Fibroblast of skin of scalp (primary cell): ENCODE measurements around the gene CAPN1.
"Not testable (repeated sequence)": the region's sequence is repeated elsewhere in the genome, so short reads cannot be mapped to it uniquely, and the experiment has no call there.

ENCODE experiments used
- DNase-seq: peaks from one replicate; pipeline ENCODE4 v3.0.0-alpha.2; 2013

CAPN1 gene

GRCh38 chr11:65160643-65161042 is 21.1 kb upstream of the CAPN1 start:
- no peak for DNase-seq

DNA sequence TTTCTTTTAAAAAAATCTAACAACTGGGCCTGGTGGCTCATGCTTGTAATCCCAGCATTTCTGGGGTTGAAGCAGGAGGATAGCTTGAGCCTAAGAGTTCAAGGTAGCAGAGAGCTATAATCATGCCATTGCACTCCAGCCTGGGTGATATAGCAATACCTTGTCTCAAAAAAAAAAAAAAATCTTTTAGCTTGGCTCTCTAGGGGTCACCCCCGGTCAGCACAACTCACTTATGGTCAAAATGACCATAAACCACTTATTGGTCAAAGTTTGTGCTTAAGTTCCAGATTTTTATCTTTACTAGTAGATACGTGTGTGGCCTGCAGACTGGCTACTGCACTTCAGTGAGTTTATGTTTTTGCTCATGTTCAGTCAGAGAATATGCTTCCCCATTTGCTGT is 18.0 kb upstream of the CAPN1 start:
- DNase-seq: no peak

DNA sequence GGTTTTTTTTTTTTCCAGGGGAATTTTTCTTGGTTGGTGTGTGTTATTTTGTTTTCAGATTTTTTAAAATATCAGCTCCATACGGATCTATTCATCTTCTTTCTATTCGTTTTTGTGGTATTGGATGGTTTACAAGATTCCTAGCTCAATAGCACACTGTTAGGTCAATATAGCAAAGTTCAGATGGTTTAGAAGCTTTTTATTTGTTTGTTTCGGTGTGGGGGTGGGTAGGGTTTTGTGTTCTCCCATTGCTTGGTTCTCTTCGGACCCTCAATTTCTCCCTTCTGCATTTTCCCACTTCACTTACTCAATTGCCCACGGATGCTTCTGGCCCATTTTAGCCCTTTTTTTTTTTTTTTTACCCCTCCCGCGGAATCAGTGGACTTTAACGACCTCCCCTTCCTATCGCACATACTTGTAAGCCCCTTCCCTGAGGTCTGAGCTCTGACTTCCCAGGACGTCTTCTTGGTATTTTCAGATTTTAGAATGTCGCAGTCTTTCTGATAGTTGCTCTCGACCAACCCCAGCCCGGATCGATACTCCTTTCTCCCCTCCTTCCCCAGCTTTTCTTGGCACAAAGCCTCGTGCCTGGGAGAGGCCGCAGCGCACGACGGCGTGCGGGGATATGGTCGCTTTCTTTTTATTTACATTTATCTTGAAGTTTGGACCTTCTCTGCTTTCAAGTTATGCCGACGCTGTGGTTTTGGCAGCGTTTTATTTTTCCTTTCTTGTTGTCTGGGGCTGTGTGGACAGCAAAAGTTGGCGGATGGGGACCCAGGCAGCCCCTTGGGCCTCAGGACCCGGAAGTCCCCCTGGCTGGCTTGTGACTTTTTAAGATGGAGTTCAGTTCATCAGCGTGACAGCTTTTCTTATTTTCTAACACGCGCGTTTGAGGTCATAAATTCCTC is 16.1 kb upstream of the CAPN1 start:
- DNase-seq: no peak

DNA sequence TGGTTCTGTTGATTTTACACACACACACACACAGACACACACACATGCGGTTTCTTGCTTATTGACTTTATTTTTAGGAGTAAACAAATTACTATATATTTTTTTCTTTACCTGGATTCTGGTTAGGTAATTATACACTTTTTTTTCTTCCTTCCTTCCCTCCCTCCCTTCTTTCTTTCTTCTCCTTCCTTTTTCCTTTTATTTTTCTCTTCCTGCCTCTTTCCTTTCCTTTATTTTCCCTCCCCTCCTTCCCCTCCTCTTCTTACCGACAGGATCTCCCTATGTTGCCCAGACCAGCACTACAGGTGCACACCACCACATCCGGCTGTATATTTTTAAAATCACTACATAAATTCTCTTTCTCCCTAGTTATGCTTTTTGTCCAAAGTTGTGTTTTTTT is 14.8 kb upstream of the CAPN1 start:
- DNase-seq: no peak

GRCh38 chr11:65167656-65168055 is 14.1 kb upstream of the CAPN1 start:
- DNase-seq: no peak

DNA sequence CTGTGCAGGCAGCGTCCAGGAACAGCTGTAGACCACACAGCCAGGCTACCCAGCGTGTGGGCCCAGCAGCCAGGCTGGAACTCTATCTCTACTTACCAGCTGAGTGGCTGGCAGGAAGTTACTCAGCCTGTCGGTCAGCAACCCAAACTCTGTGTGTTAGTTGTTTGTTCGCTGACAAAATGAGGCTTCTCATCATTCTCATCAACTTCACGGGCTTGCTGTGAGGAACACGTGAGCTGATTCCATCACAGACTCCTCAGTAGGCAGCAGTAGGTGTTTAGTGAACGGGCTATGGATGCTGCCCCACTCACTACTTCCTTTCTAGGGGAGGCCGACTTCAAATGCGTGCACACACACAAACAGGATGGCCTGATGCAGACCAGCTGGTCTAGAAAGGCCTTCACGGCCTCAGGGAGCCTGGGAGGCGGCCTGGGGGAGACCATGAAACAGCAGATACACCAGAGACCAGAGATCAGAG is 12.5 kb upstream of the CAPN1 start:
- peak; percentile 38 for DNase-seq

- no peak for DNase-seq
These were observed 11.6 kb upstream of the CAPN1 start, which contains the start of gene SPDYC for GRCh38 chr11:65170058-65170534. TSS of gene SPDYC (plus strand) at chr11:65170233. CDS start at chr11:65171358, 1,125 bp downstream.

DNA sequence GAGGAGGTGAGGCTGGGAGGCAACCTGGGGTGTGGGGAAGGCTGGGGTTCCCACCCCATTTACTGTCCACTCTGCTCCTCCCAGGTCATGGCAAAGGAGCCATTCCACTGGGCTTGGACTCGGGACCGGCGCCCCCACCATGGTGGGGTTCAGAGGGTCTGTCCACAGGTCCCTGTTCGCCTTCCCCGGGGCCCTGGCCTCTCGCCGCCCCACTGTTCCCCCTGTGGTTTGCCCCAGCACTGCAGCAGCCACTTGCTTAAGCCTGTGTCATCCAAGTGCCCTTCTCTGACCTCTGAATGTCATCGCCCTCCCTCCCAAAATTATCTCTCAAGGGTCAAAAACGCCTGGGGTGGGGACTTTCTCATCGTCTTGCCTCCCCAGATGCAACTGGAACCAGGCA is 9.1 kb upstream of the CAPN1 start:
- no peak for DNase-seq

GRCh38 chr11:65174571-65175010 is 7.1 kb upstream of the CAPN1 start:
- not testable (repeated sequence) for DNase-seq

DNA sequence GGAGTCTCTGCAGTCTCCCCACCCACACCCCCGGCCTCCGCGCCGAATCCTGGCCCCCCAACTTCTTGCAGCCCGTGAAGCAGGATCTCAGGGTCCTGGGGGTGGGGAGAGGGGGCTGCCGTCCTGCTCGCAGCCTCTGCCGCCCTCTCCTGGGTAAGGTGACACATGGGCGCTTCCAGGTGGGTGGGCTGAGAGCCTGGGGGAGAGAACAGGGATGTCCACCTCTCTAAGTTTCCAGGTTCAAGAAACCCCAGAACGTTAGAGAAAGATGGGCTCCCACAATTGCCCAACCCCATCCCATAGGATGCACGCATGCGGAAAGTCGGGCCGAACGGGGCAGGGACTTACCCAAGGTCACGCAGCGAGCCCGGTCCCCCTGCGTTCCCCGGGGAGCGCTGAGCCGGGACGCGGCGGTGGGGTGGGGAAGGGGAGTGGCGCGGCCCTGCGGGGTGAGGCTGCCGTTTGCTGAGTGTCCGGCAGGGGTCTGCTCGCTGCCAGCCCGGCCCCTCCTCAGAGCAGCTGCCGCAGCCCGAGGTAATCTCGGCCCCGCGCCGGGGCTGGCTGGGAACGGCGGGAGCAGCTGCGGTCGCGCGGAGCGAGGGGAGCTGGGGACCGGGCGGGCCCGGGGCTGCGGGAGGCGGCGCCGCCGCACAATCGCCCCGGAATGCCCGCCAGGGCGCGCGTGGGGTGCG is 705 bp upstream of the CAPN1 start:
- DNase-seq: peak; percentile 65

DNA sequence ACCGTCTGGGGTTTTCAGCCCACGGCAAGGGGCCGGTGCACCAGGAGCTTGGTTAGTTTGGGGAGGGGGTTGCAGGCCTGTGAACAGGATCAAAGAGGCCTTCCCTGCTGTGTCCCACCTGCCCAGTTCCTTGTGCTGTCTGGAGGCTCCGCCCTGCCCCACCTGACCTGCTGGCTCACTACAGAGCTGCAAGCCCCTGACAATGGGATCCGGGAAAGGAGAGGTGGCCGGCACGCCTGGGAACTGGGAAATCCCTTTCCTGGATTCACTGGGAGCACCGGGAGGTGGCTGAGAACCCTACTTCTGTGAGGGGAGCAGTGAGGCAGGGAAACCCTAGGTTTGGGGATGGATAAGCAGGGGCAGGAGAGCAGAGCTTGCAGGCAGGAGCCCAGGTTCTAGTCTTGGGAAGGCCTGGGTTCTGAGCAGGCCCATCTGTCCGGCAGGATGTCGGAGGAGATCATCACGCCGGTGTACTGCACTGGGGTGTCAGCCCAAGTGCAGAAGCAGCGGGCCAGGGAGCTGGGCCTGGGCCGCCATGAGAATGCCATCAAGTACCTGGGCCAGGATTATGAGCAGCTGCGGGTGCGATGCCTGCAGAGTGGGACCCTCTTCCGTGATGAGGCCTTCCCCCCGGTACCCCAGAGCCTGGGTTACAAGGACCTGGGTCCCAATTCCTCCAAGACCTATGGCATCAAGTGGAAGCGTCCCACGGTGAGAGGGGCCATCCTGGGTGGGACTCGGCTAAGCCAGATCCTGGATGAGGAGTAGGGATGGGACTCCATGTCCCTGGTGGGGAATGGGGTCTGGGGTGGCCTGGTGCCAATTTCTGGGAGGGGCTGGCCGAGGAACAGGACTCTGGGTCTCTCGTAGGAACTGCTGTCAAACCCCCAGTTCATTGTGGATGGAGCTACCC is 786 bp downstream of the CAPN1 start:
- DNase-seq: no peak

DNA sequence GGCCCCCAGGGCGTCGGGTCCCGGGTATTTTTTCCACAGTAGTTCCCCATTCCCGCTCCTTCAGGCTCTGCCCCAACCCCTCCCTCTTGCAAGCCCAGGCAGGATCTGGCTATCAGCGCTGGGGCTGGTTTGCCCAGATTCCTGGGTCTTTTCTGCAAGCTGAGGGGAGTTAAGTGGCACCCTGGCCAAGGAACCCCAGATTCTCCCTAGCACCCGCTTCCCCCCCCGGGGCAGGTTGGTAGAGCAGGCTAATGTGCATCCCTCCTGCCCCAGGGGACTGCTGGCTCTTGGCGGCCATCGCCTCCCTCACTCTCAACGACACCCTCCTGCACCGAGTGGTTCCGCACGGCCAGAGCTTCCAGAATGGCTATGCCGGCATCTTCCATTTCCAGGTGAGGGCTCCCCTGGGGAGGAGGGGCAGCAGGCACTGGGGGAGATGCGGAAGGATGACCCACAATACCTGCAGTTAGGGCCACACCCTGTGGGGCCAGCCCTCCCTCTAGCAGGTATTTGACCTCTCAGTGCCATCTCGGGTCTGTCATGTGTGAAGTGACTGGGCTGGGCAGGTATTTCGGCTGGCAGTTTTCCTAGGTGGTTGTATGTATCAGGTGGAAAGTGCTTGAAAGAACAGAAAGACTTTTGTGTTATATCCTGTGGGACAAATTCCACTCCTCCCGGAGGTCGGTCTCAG is 1.6 kb downstream of the CAPN1 start:
- DNase-seq: no peak

DNA sequence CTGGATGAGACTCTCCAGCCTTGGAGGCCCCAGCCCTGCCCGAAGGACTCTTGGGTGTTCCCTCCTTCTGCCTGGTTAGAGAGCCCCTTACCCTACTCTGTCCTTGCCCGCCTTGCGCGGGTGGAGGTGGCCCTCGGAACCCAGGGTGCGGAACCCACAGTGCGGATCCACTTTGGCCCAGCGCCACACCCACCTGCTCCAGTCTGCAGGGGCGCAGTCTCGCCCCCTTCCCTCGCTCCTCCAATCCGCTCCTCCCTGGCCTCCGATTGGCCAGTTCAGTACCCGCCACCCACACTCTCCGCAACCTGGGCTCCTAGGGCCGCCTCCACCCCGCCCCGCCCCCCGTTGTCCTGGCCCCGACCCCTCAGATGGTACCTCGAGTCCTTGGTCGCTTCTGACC is 2.4 kb downstream of the CAPN1 start:
- no peak for DNase-seq

DNA sequence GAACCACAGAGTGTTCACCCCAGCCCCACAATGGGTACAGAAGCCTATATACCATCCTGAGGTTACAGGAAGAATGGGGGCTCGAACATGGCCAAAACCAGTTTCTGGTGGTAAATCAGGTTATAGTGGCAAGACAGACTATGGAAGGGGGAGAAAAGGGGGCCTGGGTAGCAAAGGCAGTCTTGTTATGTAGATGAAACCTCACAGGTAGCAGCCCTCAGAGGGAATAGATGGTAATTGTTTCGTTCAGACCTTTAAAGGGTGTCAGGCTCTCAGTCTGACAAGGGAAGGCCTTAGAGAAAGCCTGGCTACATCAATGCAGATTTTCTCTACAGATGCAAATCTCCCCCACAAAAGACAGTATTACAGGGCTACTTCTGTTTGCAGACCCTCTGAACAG is 3.4 kb downstream of the CAPN1 start:
- no peak for DNase-seq

DNA sequence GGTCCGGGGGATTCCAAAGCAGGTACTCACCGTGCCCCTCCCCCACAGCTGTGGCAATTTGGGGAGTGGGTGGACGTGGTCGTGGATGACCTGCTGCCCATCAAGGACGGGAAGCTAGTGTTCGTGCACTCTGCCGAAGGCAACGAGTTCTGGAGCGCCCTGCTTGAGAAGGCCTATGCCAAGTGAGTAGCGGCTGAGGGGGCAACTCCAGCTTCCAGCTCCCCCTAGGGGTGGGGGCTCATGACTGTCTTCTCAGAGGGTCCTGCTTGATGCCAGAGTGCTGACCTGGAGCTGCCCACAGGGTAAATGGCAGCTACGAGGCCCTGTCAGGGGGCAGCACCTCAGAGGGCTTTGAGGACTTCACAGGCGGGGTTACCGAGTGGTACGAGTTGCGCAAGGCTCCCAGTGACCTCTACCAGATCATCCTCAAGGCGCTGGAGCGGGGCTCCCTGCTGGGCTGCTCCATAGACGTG is 4.2 kb downstream of the CAPN1 start:
- DNase-seq: no peak

DNA sequence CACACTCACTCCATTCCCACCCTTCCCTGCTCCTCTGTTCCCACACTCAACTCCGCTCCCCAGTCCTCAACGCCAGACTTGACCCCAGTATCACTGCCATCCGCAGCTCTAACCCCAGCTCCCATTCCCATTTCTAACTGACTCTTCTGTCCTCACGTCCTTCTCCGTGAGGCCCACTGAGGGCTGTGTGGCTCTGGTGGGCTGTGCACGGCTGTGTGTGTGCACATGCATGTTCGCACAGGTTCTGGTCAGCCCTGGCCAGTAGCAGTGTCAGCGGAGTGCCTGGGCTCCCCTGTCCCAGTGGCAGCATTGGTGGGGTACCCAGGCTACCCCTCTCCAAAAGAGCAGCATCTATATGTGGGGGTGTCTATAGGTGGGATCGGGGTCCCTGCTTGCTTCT is 5.0 kb downstream of the CAPN1 start:
- DNase-seq: no peak

GRCh38 chr11:65187146-65187675 is 5.5 kb downstream of the CAPN1 start:
- no peak for DNase-seq

GRCh38 chr11:65187971-65188461 is 6.3 kb downstream of the CAPN1 start:
- DNase-seq: no peak

GRCh38 chr11:65188486-65188885 is 6.8 kb downstream of the CAPN1 start:
- no peak for DNase-seq

DNA sequence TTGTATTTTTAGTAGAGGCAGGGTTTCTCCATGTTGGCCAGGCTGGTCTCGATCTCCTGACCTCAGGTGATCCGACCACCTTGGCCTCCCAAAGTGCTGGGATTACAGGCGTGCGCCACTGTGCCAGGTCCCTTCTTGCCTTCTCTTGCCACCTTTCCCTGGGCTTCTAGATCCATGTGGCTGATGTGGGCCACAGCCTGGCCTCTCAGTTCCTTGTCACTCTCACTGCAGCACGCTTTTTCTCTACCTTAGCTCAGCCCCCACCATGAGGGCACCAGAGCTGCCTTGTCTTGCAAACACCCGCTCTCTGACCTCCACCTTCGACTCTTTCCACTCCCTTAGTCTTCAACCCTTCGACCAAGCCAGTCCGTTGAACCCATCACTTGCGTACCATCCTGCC is 7.5 kb downstream of the CAPN1 start:
- DNase-seq: no peak

GRCh38 chr11:65194564-65194963 is 12.8 kb downstream of the CAPN1 start:
- no peak for DNase-seq
